ENCODE data around the gene POGZ. TPM values are rescaled to one million over a fixed set of nuclear protein-coding genes. Genes with fewer than 3 reads are reported as not detected.
"Not testable (repeated sequence)": the region's sequence is repeated elsewhere in the genome, so short reads cannot be mapped to it uniquely, and the experiment has no call there.

Gene POGZ
- total RNA-seq, 4 donors from 2014 or later = 29.3 to 87.3 (median 57.3) TPM

- no peak for DNase-seq (ENCODE audit: low spot score in 2 of 2)
- no peak for TF ChIP-seq POLR2AphosphoS5 (IDR thresholded peaks at IDR 0.05)
- no peak for TF ChIP-seq CTCF (IDR thresholded peaks at IDR 0.05)
- TF ChIP-seq EP300 (IDR thresholded peaks at IDR 0.05) = no peak
- no peak for TF ChIP-seq POLR2A (IDR thresholded peaks at IDR 0.05)
- no peak overlapping the region for H3K27ac ChIP-seq
- no peaks in the 10 kb centered on the region for H3K9me3 ChIP-seq
- 83% methylated on average over 3 of the region's 3 CpGs for WGBS
- H3K27me3 ChIP-seq = no peaks in the 10 kb centered on the region
- peaks cover 15% of the 10 kb centered on the region for H3K4me1 ChIP-seq
- H3K36me3 ChIP-seq = peaks cover 12% of the 10 kb centered on the region
- no peak overlapping the region for H3K4me3 ChIP-seq
Measured at GRCh38 chr1:151435174-151435573, 24.1 kb downstream of the POGZ start.

- H3K27ac ChIP-seq; DNase-seq (ENCODE audit: low spot score in 2 of 2); H3K27me3 ChIP-seq; H3K4me3 ChIP-seq; H3K9me3 ChIP-seq: not testable (repeated sequence)
- Histone ChIP-seq H3K4me1 (peaks cover 15% of the 10 kb centered on the region), H3K36me3 (peaks cover 24% of the 10 kb centered on the region)
- WGBS = 97% methylated on average over 5 of the region's 5 CpGs
Measured at GRCh38 chr1:151433827-151434226, 25.5 kb downstream of the POGZ start.

GRCh38 chr1:151428068-151428467 is 31.2 kb downstream of the POGZ start:
- WGBS = 94% methylated on average over 7 of the region's 7 CpGs
- Histone ChIP-seq H3K27me3 (no peaks in the 10 kb centered on the region), H3K4me1 (no peaks in the 10 kb centered on the region), H3K9me3 (no peaks in the 10 kb centered on the region), H3K4me3 (no peak overlapping the region), H3K27ac (no peak overlapping the region), H3K36me3 (peaks cover 71% of the 10 kb centered on the region)
- TF ChIP-seq POLR2A (IDR thresholded peaks at IDR 0.05) (no peak), CTCF (IDR thresholded peaks at IDR 0.05) (no peak), EP300 (IDR thresholded peaks at IDR 0.05) (no peak), POLR2AphosphoS5 (IDR thresholded peaks at IDR 0.05) (no peak)
- DNase-seq (ENCODE audit: low spot score in 2 of 2) = no peak

- WGBS = 65% methylated on average over 2 of the region's 2 CpGs
- H3K4me3 ChIP-seq = no peak overlapping the region
- no peaks in the 10 kb centered on the region for H3K9me3 ChIP-seq
- no peaks in the 10 kb centered on the region for H3K27me3 ChIP-seq
- H3K27ac ChIP-seq = no peak overlapping the region
- no peak for TF ChIP-seq POLR2AphosphoS5 (IDR thresholded peaks at IDR 0.05)
- TF ChIP-seq CTCF (IDR thresholded peaks at IDR 0.05) = no peak
- TF ChIP-seq POLR2A (IDR thresholded peaks at IDR 0.05) = no peak
- TF ChIP-seq EP300 (IDR thresholded peaks at IDR 0.05) = no peak
- peaks cover 95% of the 10 kb centered on the region for H3K36me3 ChIP-seq
- DNase-seq (ENCODE audit: low spot score in 2 of 2) = no peak
- H3K4me1 ChIP-seq = no peaks in the 10 kb centered on the region
Measured at GRCh38 chr1:151425103-151425502, 34.2 kb downstream of the POGZ start.

GRCh38 chr1:151419819-151420218 is 39.5 kb downstream of the POGZ start:
- Histone ChIP-seq H3K9me3 (no peaks in the 10 kb centered on the region), H3K36me3 (peaks cover 95% of the 10 kb centered on the region), H3K27me3 (no peaks in the 10 kb centered on the region), H3K4me1 (no peaks in the 10 kb centered on the region), H3K4me3 (no peak overlapping the region), H3K27ac (no peak overlapping the region)
- no peak for TF ChIP-seq EP300 (IDR thresholded peaks at IDR 0.05)
- no peak for TF ChIP-seq POLR2A (IDR thresholded peaks at IDR 0.05)
- TF ChIP-seq CTCF (IDR thresholded peaks at IDR 0.05) = no peak
- no peak for TF ChIP-seq POLR2AphosphoS5 (IDR thresholded peaks at IDR 0.05)
- DNase-seq (ENCODE audit: low spot score in 2 of 2) = no peak
- 93% methylated on average over 5 of the region's 5 CpGs for WGBS

GRCh38 chr1:151418081-151418480 is 41.2 kb downstream of the POGZ start:
- TF ChIP-seq CTCF (IDR thresholded peaks at IDR 0.05) = no peak
- TF ChIP-seq EP300 (IDR thresholded peaks at IDR 0.05) = no peak
- no peak for TF ChIP-seq POLR2A (IDR thresholded peaks at IDR 0.05)
- no peak for TF ChIP-seq POLR2AphosphoS5 (IDR thresholded peaks at IDR 0.05)
- peaks cover 95% of the 10 kb centered on the region for H3K36me3 ChIP-seq
- no peak for DNase-seq (ENCODE audit: low spot score in 2 of 2)
- WGBS = 92% methylated on average over 3 of the region's 3 CpGs
- no peaks in the 10 kb centered on the region for H3K9me3 ChIP-seq
- H3K27me3 ChIP-seq = no peaks in the 10 kb centered on the region
- no peaks in the 10 kb centered on the region for H3K4me1 ChIP-seq
- no peak overlapping the region for H3K27ac ChIP-seq
- no peak overlapping the region for H3K4me3 ChIP-seq

Data from suprapubic skin (tissue), 4 donors.